Panc1 (cell line): ENCODE measurements around the gene ZNF580. TPM values are rescaled to one million over a fixed set of nuclear protein-coding genes. Genes with fewer than 3 reads are reported as not detected.

Experiments
- ATAC-seq: fragments of 200-7000 bp; cut with Tn5 transposase; 2 replicates; pipeline ENCODE4 v1.9.1; 2020; ENCODE audit warnings: mild to moderate bottlenecking, moderate library complexity
- BruUV-seq: library from RNA; stranded (reverse); fragments of 400-500 nt; replicated peaks from 2 replicates; lab custom pipeline; 2021; lab: Mats Ljungman, UMichigan
- CTCF ChIA-PET: fragments of 300-600 bp; sonication (Branson Sonifier 250); formaldehyde crosslinking; loops from one replicate; lab custom pipeline; 2022; ENCODE audit warnings: antibody characterized with exemption; lab: Charles Lee
- POLR2A ChIA-PET: fragments of 300-600 bp; sonication (Branson Sonifier 250); formaldehyde crosslinking; loops from one replicate; lab custom pipeline; 2022; ENCODE audit warnings: antibody characterized with exemption; lab: Charles Lee
- DNase-seq: peaks from one replicate; pipeline ENCODE4 v3.0.0-alpha.2; 2010; ENCODE audit warnings: low read depth, low spot score
- H3K27ac ChIP-seq: 2 replicates; pipeline ENCODE4 v1.5.1; 2011; ENCODE audit warnings: mild to moderate bottlenecking, low read length, inconsistent platforms
- H3K27me3 ChIP-seq: fragments of 200-500 bp; sonication (Bioruptor generic); 2 replicates; pipeline ENCODE4 v1.6.0; 2014; ENCODE audit warnings: low read length, inconsistent platforms; ENCODE audit not compliant: control insufficient read depth, insufficient read depth
- H3K36me3 ChIP-seq: fragments of 200-500 bp; sonication (Bioruptor generic); 2 replicates; pipeline ENCODE4 v1.5.1; 2014; ENCODE audit warnings: inconsistent platforms, mild to moderate bottlenecking, low read length, moderate library complexity; ENCODE audit not compliant: control insufficient read depth, insufficient read depth
- H3K4me1 ChIP-seq: 2 replicates; pipeline ENCODE4 v1.5.1; 2011; ENCODE audit warnings: inconsistent platforms, mild to moderate bottlenecking, low read length, moderate library complexity; ENCODE audit not compliant: control insufficient read depth, insufficient read depth
- H3K4me3 ChIP-seq, 2 experiments: 2 replicates each; pipeline ENCODE4 v1.5.1; 2011 to 2012; ENCODE audit warnings: low read depth in 2 of 2, low read length in 2 of 2, mild to moderate bottlenecking in 2 of 2, inconsistent platforms in 1 of 2, moderate library complexity in 1 of 2
- H3K9me3 ChIP-seq: fragments of 200-500 bp; sonication (Bioruptor generic); 2 replicates; pipeline ENCODE4 v1.5.1; 2014; ENCODE audit warnings: low read depth, mild to moderate bottlenecking, inconsistent platforms, low read length, moderate library complexity; ENCODE audit not compliant: control insufficient read depth, insufficient read depth
- POLR2AphosphoS5 ChIP-seq: IDR thresholded peaks from 2 replicates; pipeline ENCODE4 v1.6.1; 2012; ENCODE audit warnings: mild to moderate bottlenecking, low read depth, low read length, moderate library complexity
- SIN3A ChIP-seq: IDR thresholded peaks from 2 replicates; pipeline ENCODE4 v1.6.1; 2012; ENCODE audit warnings: low read depth, mild to moderate bottlenecking, low read length, moderate library complexity, borderline replicate concordance; ENCODE audit not compliant: insufficient read depth
- TCF7L2 ChIP-seq: IDR thresholded peaks from 2 replicates; pipeline ENCODE4 v1.6.1; 2011; ENCODE audit warnings: mild to moderate bottlenecking, low read depth, low read length, inconsistent platforms
- in situ Hi-C: cut with HindIII; loops from 2 replicates; pipeline ENCODE4 v1.10.0; 2016; ENCODE audit warnings: low sequenced_read_pairs, low pct_unique_long_range_greater_than_20kb
- intact Hi-C: fragments of 100-400 bp; cut with micrococcal nuclease; formaldehyde crosslinking; loops from one replicate; pipeline ENCODE4 v1.10.0; 2022; ENCODE audit not compliant: unreplicated experiment
- total RNA-seq: library from RNA; stranded (reverse); gene quantifications from one replicate; pipeline ENCODE4 v1.2.1, GENCODE V29; 2021; ENCODE audit not compliant: unreplicated experiment
- TF ChIP-seq, protein P1 (sequence below): fragments of 450-650 bp; IDR thresholded peaks from 2 replicates; pipeline ENCODE4 v1.5.1; 2017; ENCODE audit warnings: mild to moderate bottlenecking
- TF ChIP-seq, protein P2 (sequence below), 2 experiments: IDR thresholded peaks; 2 replicates each; pipeline ENCODE4 v1.6.1; 2011 to 2012; ENCODE audit warnings: low read depth in 2 of 2, control low read depth in 1 of 2, low read length in 1 of 2, mild to moderate bottlenecking in 1 of 2, moderate library complexity in 1 of 2; ENCODE audit not compliant: insufficient read depth in 1 of 2

The ZNF580 gene
- total RNA-seq, 1 experiment from 2014 or later, result 58.0 TPM

DNA sequence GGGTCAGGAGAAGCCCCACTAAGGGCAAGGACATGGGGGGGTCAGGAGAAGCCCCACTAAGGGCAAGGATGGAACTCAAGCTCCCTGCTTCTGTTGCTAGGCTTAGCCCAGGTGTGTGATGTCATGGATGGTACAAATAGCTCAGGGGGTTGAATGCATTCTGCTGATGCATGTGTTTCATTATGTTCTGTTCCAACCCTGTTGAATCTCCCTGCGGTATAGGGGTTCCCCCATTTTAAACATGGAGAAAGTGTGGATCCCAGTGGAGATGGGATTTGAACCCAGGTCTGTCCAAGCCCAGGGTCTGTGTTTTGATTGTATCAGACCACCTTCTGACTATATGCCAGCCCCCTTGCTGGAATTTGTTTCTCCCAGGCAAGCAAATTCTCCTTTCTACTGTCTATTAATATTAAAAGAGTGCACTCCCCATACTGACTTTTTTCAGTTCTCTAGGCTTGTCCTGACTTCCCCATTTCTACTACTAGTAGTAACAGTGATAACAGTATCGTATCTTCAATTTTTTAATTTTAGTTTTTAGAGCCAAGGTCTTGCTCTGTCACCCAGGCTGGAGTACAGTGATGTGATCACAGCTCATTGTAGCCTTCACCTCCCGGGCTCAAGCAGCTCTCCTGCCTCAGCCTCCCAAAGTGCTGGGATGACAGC, 28.7 kb upstream of the ZNF580 start:
- TF ChIP-seq, protein P1, sequence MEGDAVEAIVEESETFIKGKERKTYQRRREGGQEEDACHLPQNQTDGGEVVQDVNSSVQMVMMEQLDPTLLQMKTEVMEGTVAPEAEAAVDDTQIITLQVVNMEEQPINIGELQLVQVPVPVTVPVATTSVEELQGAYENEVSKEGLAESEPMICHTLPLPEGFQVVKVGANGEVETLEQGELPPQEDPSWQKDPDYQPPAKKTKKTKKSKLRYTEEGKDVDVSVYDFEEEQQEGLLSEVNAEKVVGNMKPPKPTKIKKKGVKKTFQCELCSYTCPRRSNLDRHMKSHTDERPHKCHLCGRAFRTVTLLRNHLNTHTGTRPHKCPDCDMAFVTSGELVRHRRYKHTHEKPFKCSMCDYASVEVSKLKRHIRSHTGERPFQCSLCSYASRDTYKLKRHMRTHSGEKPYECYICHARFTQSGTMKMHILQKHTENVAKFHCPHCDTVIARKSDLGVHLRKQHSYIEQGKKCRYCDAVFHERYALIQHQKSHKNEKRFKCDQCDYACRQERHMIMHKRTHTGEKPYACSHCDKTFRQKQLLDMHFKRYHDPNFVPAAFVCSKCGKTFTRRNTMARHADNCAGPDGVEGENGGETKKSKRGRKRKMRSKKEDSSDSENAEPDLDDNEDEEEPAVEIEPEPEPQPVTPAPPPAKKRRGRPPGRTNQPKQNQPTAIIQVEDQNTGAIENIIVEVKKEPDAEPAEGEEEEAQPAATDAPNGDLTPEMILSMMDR, result no peak
- TF ChIP-seq TCF7L2 (no peak), POLR2AphosphoS5 (no peak), SIN3A (no peak)
- TF ChIP-seq, protein P2, sequence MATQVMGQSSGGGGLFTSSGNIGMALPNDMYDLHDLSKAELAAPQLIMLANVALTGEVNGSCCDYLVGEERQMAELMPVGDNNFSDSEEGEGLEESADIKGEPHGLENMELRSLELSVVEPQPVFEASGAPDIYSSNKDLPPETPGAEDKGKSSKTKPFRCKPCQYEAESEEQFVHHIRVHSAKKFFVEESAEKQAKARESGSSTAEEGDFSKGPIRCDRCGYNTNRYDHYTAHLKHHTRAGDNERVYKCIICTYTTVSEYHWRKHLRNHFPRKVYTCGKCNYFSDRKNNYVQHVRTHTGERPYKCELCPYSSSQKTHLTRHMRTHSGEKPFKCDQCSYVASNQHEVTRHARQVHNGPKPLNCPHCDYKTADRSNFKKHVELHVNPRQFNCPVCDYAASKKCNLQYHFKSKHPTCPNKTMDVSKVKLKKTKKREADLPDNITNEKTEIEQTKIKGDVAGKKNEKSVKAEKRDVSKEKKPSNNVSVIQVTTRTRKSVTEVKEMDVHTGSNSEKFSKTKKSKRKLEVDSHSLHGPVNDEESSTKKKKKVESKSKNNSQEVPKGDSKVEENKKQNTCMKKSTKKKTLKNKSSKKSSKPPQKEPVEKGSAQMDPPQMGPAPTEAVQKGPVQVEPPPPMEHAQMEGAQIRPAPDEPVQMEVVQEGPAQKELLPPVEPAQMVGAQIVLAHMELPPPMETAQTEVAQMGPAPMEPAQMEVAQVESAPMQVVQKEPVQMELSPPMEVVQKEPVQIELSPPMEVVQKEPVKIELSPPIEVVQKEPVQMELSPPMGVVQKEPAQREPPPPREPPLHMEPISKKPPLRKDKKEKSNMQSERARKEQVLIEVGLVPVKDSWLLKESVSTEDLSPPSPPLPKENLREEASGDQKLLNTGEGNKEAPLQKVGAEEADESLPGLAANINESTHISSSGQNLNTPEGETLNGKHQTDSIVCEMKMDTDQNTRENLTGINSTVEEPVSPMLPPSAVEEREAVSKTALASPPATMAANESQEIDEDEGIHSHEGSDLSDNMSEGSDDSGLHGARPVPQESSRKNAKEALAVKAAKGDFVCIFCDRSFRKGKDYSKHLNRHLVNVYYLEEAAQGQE (IDR thresholded peaks at IDR 0.05; ENCODE audit: insufficient read depth in 1 of 2, low read depth in 2 of 2, low read length in 1 of 2), result no peak
- ChIA-PET CTCF (interaction anchor here (0.6 to 1.0 kb wide), 2 partner anchors 12 to 144 kb away, joined by 3 read pairs; partner anchors contain the start of gene ZNF784), POLR2A (interaction anchor here (0.5 kb wide), 1 partner anchor 27 kb away, joined by 4 read pairs; no protein-coding TSS in a partner anchor)
- intact Hi-C loops, result no loop called here
- DNase-seq (no peak), ATAC-seq (no peak)
- H3K9me3 ChIP-seq, result no peaks in the 10 kb centered on the region
- no peak overlapping the region for H3K27ac ChIP-seq
- H3K4me3 ChIP-seq, result no peak overlapping the region
- H3K4me1 ChIP-seq, result no peaks in the 10 kb centered on the region
- H3K36me3 ChIP-seq, result no peaks in the 10 kb centered on the region
- in situ Hi-C loops, result no loop called here
- H3K27me3 ChIP-seq, result no peaks in the 10 kb centered on the region
- BruUV-seq, result no TSS peak

DNA sequence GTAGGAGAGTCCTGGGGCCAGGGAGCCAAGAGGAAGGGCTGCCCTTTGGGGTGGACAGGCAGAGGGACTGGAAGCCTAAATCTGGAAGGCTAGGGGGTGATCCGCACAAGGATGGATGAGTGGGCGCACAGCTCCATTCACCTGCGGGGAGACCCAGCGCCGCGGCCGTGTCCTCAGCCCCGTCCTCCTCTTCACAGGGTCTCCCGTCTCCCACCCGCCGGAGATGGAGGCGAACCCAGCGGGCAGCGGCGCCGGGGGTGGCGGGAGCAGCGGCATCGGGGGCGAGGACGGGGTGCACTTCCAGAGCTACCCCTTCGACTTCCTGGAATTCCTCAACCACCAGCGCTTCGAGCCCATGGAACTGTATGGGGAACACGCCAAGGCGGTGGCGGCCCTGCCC, 27.4 kb upstream of the ZNF580 start:
- TF ChIP-seq POLR2AphosphoS5 (no peak), TCF7L2 (no peak), SIN3A (no peak)
- TF ChIP-seq, protein P1, result no peak
- TF ChIP-seq, protein P2 (IDR thresholded peaks at IDR 0.05; ENCODE audit: insufficient read depth in 1 of 2, low read depth in 2 of 2, low read length in 1 of 2), result no peak
- Histone ChIP-seq H3K4me3 (no peak overlapping the region), H3K36me3 (no peaks in the 10 kb centered on the region), H3K9me3 (no peaks in the 10 kb centered on the region), H3K4me1 (no peaks in the 10 kb centered on the region), H3K27ac (no peak overlapping the region), H3K27me3 (no peaks in the 10 kb centered on the region)
- ATAC-seq (no peak), DNase-seq (no peak)
- BruUV-seq, result no TSS peak
- intact Hi-C loops (no loop called here), in situ Hi-C loops (no loop called here)
- ChIA-PET POLR2A (no interaction called here), CTCF (no interaction called here)
